Measurements from ENCODE around the gene CACNA1C.
A peak's percentile ranks its signal among the peaks of the same experiment; 100 is the strongest.

Gene CACNA1C

GRCh38 chr12:2194060-2194459 is 141.3 kb downstream of the CACNA1C start:
- no peak for DNase-seq (ENCODE audit: low spot score)
- no peak for FAIRE-seq

GRCh38 chr12:2194571-2194970 is 141.8 kb downstream of the CACNA1C start:
- DNase-seq (ENCODE audit: low spot score): no peak
- FAIRE-seq: no peak

GRCh38 chr12:2195085-2195484 is 142.3 kb downstream of the CACNA1C start:
- FAIRE-seq (no peak), DNase-seq (ENCODE audit: low spot score) (no peak)

- FAIRE-seq (peak; percentile 59), DNase-seq (ENCODE audit: low spot score) (peak; percentile 59)
Measured at GRCh38 chr12:2198005-2198501, 145.3 kb downstream of the CACNA1C start.

- no peak for DNase-seq (ENCODE audit: low spot score)
- no peak for FAIRE-seq
Measured at GRCh38 chr12:2198542-2198941, 145.8 kb downstream of the CACNA1C start.

GRCh38 chr12:2205996-2206395 is 153.2 kb downstream of the CACNA1C start:
- FAIRE-seq: no peak

GRCh38 chr12:2208837-2209635 is 156.2 kb downstream of the CACNA1C start:
- no peak for FAIRE-seq

More at GRCh38 chr12:2205996-2206395, 153.2 kb downstream of the CACNA1C start:
- no peak for DNase-seq (ENCODE audit: low spot score)

GRCh38 chr12:2211119-2211518 is 158.3 kb downstream of the CACNA1C start:
- no peak for FAIRE-seq
- no peak for DNase-seq (ENCODE audit: low spot score)

More at GRCh38 chr12:2208837-2209635, 156.2 kb downstream of the CACNA1C start:
- no peak for DNase-seq (ENCODE audit: low spot score)

GRCh38 chr12:2212537-2212936 is 159.8 kb downstream of the CACNA1C start:
- DNase-seq (ENCODE audit: low spot score) (no peak), FAIRE-seq (no peak)

- FAIRE-seq: no peak
- DNase-seq (ENCODE audit: low spot score): no peak
Measured at GRCh38 chr12:2212971-2213869, 160.4 kb downstream of the CACNA1C start.

GRCh38 chr12:2214411-2214810 is 161.6 kb downstream of the CACNA1C start:
- DNase-seq (ENCODE audit: low spot score) (no peak), FAIRE-seq (no peak)

GRCh38 chr12:2215709-2216560 is 163.1 kb downstream of the CACNA1C start:
- no peak for FAIRE-seq
- no peak for DNase-seq (ENCODE audit: low spot score)

- no peak for DNase-seq (ENCODE audit: low spot score)
Measured at GRCh38 chr12:2218706-2219105, 165.9 kb downstream of the CACNA1C start.

GRCh38 chr12:2221030-2221621 is 168.3 kb downstream of the CACNA1C start:
- DNase-seq (ENCODE audit: low spot score) (no peak), FAIRE-seq (no peak)

More at GRCh38 chr12:2218706-2219105, 165.9 kb downstream of the CACNA1C start:
- FAIRE-seq: no peak

- FAIRE-seq (no peak), DNase-seq (ENCODE audit: low spot score) (no peak)
Measured at GRCh38 chr12:2222691-2223090, 169.9 kb downstream of the CACNA1C start.

GRCh38 chr12:2224961-2225360 is 172.2 kb downstream of the CACNA1C start:
- FAIRE-seq: no peak
- DNase-seq (ENCODE audit: low spot score): no peak

GRCh38 chr12:2225696-2226095 is 172.9 kb downstream of the CACNA1C start:
- DNase-seq (ENCODE audit: low spot score): no peak
- FAIRE-seq: no peak

GRCh38 chr12:2226641-2227040 is 173.9 kb downstream of the CACNA1C start:
- no peak for FAIRE-seq
- no peak for DNase-seq (ENCODE audit: low spot score)

- FAIRE-seq (no peak), DNase-seq (ENCODE audit: low spot score) (no peak)
Measured at GRCh38 chr12:2227360-2227759, 174.6 kb downstream of the CACNA1C start.

- no peak for DNase-seq (ENCODE audit: low spot score)
- no peak for FAIRE-seq
Measured at GRCh38 chr12:2228535-2228934, 175.7 kb downstream of the CACNA1C start.
